A549 (cell line): ENCODE data around the gene RARB. TPM values are rescaled to one million over a fixed set of nuclear protein-coding genes. Genes with fewer than 3 reads are reported as not detected.

ENCODE experiments used
- ATAC-seq, 2 experiments: fragments of 200-7000 bp in 1 of 2; fragments of >200 bp in 1 of 2; cut with Nextera tagmentation in 1 of 2; cut with Tn5 transposase in 1 of 2; 3 replicates each; pipeline versions ENCODE4 v1.8.0 to v1.9.1; 2018 to 2020; ENCODE audit warnings: mild to moderate bottlenecking in 1 of 2, moderate library complexity in 1 of 2
- CTCF ChIA-PET: fragments of 300-600 bp; sonication (Branson Sonifier 250); formaldehyde crosslinking; extraction: SDS; loops from one replicate; lab custom pipeline; 2021; ENCODE audit warnings: antibody characterized with exemption, inconsistent platforms; lab: Yijun Ruan, JAX
- POLR2A ChIA-PET: fragments of 350-600 bp; formaldehyde crosslinking; extraction: SDS; loops from one replicate; lab custom pipeline; 2021; ENCODE audit warnings: antibody characterized with exemption, inconsistent platforms; lab: Yijun Ruan, JAX
- DNase-seq, 2 experiments: peaks; one replicate each; pipeline versions ENCODE4 v3.0.0 to v3.0.0-alpha.2; 2011 to 2016; ENCODE audit warnings: low read depth in 1 of 2, low spot score in 1 of 2
- FAIRE-seq: peaks from 2 replicates; lab custom pipeline; 2011; peaks lifted over from hg19 to GRCh38; lab: Jason Lieb, UNC
- H3K27ac ChIP-seq, 2 experiments: fragments of >200 bp; sonication (Bioruptor Twin); formaldehyde crosslinking; 3 replicates each; pipeline ENCODE4 v1.5.1; 2016 to 2017
- H3K4me1 ChIP-seq: fragments of >200 bp; sonication (Bioruptor Twin); formaldehyde crosslinking; 3 replicates; pipeline ENCODE4 v1.6.1; 2016
- H3K4me2 ChIP-seq: fragments of >200 bp; sonication (Bioruptor Twin); formaldehyde crosslinking; 3 replicates; pipeline ENCODE4 v1.6.1; 2016
- H3K4me3 ChIP-seq: fragments of >200 bp; sonication (Bioruptor Twin); formaldehyde crosslinking; 3 replicates; pipeline ENCODE4 v1.5.1; 2016
- H3K9me3 ChIP-seq: fragments of >200 bp; sonication (Bioruptor Twin); formaldehyde crosslinking; 3 replicates; pipeline ENCODE4 v1.6.1; 2016
- CBX8 ChIP-seq: fragments of 200-600 bp; sonication (generic); IDR thresholded peaks from 2 replicates; pipeline ENCODE4 v1.6.1; 2016
- EHMT2 ChIP-seq: fragments of 200-600 bp; sonication (generic); IDR thresholded peaks from 2 replicates; pipeline ENCODE4 v1.6.1; 2016; ENCODE audit warnings: antibody characterized with exemption, low read depth, mild to moderate bottlenecking, moderate library complexity
- ESRRA ChIP-seq: fragments of 150-350 bp; IDR thresholded peaks from 2 replicates; pipeline ENCODE4 v1.6.1; 2014; ENCODE audit warnings: mild to moderate bottlenecking, low read length, borderline replicate concordance
- FOSB ChIP-seq: fragments of 250-450 bp; sonication (Bioruptor Pico); IDR thresholded peaks from 2 replicates; pipeline ENCODE4 v1.5.0; 2020; ENCODE audit warnings: mild to moderate bottlenecking, moderate library complexity
- GATA3 ChIP-seq: IDR thresholded peaks from 2 replicates; pipeline ENCODE4 v1.6.1; 2012; ENCODE audit warnings: borderline replicate concordance
- HOXA7 ChIP-seq: fragments of 250-450 bp; sonication (Bioruptor Pico); IDR thresholded peaks from 2 replicates; pipeline ENCODE4 v1.5.0; 2020; ENCODE audit warnings: mild to moderate bottlenecking, moderate library complexity
- HOXB13 ChIP-seq: fragments of 250-450 bp; sonication (Bioruptor Pico); IDR thresholded peaks from 2 replicates; pipeline ENCODE4 v1.5.0; 2020; ENCODE audit warnings: low read depth, mild to moderate bottlenecking, moderate library complexity
- KDM5A ChIP-seq: fragments of 200-600 bp; sonication (generic); IDR thresholded peaks from 2 replicates; pipeline ENCODE4 v1.6.1; 2016; ENCODE audit warnings: antibody characterized with exemption, mild to moderate bottlenecking
- MAFK ChIP-seq: fragments of 450-650 bp; IDR thresholded peaks from 2 replicates; pipeline ENCODE4 v1.6.1; 2014; ENCODE audit not compliant: partially characterized antibody
- NR3C1 ChIP-seq: fragments of >200 bp; sonication (Bioruptor Twin); formaldehyde crosslinking; IDR thresholded peaks from 3 replicates; pipeline ENCODE4 v1.6.1; 2017
- POLR2A ChIP-seq: IDR thresholded peaks from 2 replicates; pipeline ENCODE4 v1.6.1; 2012; ENCODE audit warnings: mild to moderate bottlenecking, low read length
- RFX5 ChIP-seq: fragments of 450-650 bp; IDR thresholded peaks from 2 replicates; pipeline ENCODE4 v1.7.1; 2014; ENCODE audit warnings: antibody characterized with exemption, mild to moderate bottlenecking, moderate library complexity
- TFCP2L1 ChIP-seq: fragments of 250-450 bp; sonication (Bioruptor Pico); IDR thresholded peaks from 2 replicates; pipeline ENCODE4 v1.5.0; 2021; ENCODE audit warnings: mild to moderate bottlenecking
- ZC3H11A ChIP-seq: fragments of 450-650 bp; IDR thresholded peaks from 2 replicates; pipeline ENCODE4 v1.6.1; 2014; ENCODE audit warnings: antibody characterized with exemption, mild to moderate bottlenecking
- whole genome bisulfite sequencing: methylation state at CpG from one replicate; pipeline ENCODE4 v1.1.6; 2017; ENCODE audit errors: missing lambda C conversion rate; 5-methylcytosine and 5-hydroxymethylcytosine counted together
- polyA plus RNA-seq, 4 experiments: library from polyadenylated mRNA; depleted of rRNA in 3 of 4; stranded (reverse); fragments of >200 nt; fragmentation: RNase III in 1 of 4; extraction: RNeasy Plus Mini Kit Qiagen cat#74134 plus additional on column Dnase treatment in 1 of 4; gene quantifications; 2 replicates in 3 of 4; 3 replicates in 1 of 4; pipeline ENCODE4 v1.2.3, GENCODE V29; 2011 to 2017
- TF ChIP-seq, protein P1 (sequence below): fragments of >200 bp; sonication (Bioruptor Twin); formaldehyde crosslinking; IDR thresholded peaks from 3 replicates; pipeline ENCODE4 v1.5.1; 2016
- TF ChIP-seq, protein P2 (sequence below): fragments of 250-450 bp; sonication (Bioruptor Pico); IDR thresholded peaks from 2 replicates; pipeline ENCODE4 v1.5.0; 2021; ENCODE audit warnings: mild to moderate bottlenecking, moderate library complexity, borderline replicate concordance
- TF ChIP-seq, protein P3 (sequence below): fragments of 200-600 bp; sonication (generic); IDR thresholded peaks from 2 replicates; pipeline ENCODE4 v1.6.1; 2016; ENCODE audit warnings: antibody characterized with exemption, mild to moderate bottlenecking, moderate library complexity
- TF ChIP-seq, protein P4 (sequence below): fragments of 450-650 bp; IDR thresholded peaks from 2 replicates; pipeline ENCODE4 v1.6.1; 2014; ENCODE audit warnings: antibody characterized with exemption
- TF ChIP-seq, protein P5 (sequence below): IDR thresholded peaks from 2 replicates; pipeline ENCODE4 v1.6.1; 2012; ENCODE audit warnings: low read depth, borderline replicate concordance
- TF ChIP-seq, protein P6 (sequence below): fragments of >200 bp; sonication (Bioruptor Twin); formaldehyde crosslinking; IDR thresholded peaks from 3 replicates; pipeline ENCODE4 v1.6.1; 2016
- TF ChIP-seq, protein P7 (sequence below): IDR thresholded peaks from 2 replicates; pipeline ENCODE4 v1.6.1; 2012

RARB gene
- polyA plus RNA-seq, 2 of the 4 experiments (the other 2 are of a cell fraction) = 24.5 to 30.8 TPM

DNA sequence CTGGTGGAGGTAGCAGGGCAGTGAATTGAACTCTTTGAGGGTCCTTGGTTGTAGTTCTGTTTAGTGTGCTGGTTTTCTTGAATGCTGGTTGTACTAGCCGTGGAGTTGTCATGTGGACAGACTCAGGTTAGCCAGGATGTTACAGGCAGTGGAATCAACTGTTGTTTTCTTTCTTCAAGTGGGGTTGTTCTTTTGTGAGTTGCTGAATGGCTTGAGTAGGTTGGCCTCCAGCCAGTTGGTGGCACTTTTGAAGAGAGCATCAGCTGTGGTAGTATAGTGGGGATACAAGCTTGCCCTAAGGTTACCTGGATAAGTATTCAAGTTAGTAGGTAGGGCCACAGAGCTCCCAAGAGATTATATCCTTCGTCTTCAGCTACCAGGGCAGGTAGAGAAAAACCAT, 31.8 kb upstream of the RARB start:
- 36% methylated on average over 2 of the region's 2 CpGs for WGBS

DNA sequence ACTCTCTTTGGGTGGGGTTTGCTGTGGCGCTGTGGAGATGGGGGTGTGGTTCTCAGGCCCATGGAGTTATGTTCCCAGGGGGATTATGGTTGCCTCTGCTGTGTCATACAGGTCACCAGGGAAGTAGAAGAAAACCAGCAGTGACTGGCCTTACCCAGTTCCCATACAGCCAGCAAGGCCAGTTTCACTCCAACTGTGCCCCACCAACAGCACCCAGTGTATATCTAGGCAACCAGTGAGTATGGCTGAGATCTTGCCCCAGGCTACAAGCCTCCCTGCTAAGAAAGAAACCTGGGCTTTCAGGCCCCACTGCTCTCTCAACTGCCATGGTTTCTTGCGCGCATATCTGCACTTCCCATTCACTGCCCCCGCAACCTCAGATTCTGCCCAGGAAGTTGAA, 31.4 kb upstream of the RARB start:
- no peak for ATAC-seq
- ChIA-PET POLR2A (interaction anchor here (0.6 kb wide), 1 partner anchor 31 kb away, joined by 3 read pairs; the partner anchor contains the start of gene RARB), CTCF (no interaction called here)
- Histone ChIP-seq H3K4me2 (no peak overlapping the region), H3K9me3 (peaks cover 6% of the 10 kb centered on the region; the same call in 2 of the 3 replicates), H3K27ac (no peak overlapping the region), H3K4me3 (no peak overlapping the region), H3K4me1 (no peaks in the 10 kb centered on the region)
- WGBS = 86% methylated on average over 4 of the region's 4 CpGs
- DNase-seq = no peak
- FAIRE-seq = no peak
- TF ChIP-seq, protein P1, sequence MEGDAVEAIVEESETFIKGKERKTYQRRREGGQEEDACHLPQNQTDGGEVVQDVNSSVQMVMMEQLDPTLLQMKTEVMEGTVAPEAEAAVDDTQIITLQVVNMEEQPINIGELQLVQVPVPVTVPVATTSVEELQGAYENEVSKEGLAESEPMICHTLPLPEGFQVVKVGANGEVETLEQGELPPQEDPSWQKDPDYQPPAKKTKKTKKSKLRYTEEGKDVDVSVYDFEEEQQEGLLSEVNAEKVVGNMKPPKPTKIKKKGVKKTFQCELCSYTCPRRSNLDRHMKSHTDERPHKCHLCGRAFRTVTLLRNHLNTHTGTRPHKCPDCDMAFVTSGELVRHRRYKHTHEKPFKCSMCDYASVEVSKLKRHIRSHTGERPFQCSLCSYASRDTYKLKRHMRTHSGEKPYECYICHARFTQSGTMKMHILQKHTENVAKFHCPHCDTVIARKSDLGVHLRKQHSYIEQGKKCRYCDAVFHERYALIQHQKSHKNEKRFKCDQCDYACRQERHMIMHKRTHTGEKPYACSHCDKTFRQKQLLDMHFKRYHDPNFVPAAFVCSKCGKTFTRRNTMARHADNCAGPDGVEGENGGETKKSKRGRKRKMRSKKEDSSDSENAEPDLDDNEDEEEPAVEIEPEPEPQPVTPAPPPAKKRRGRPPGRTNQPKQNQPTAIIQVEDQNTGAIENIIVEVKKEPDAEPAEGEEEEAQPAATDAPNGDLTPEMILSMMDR = no peak
- no peak for TF ChIP-seq ESRRA
- TF ChIP-seq, protein P2, sequence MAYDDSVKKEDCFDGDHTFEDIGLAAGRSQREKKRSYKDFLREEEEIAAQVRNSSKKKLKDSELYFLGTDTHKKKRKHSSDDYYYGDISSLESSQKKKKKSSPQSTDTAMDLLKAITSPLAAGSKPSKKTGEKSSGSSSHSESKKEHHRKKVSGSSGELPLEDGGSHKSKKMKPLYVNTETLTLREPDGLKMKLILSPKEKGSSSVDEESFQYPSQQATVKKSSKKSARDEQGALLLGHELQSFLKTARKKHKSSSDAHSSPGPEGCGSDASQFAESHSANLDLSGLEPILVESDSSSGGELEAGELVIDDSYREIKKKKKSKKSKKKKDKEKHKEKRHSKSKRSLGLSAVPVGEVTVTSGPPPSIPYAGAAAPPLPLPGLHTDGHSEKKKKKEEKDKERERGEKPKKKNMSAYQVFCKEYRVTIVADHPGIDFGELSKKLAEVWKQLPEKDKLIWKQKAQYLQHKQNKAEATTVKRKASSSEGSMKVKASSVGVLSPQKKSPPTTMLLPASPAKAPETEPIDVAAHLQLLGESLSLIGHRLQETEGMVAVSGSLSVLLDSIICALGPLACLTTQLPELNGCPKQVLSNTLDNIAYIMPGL (CRISPR knock-in tag) = no peak
- no peak for TF ChIP-seq ZC3H11A
- no peak for TF ChIP-seq CBX8
- TF ChIP-seq HOXA7 (CRISPR knock-in tag) = no peak
- no peak for TF ChIP-seq EHMT2
- TF ChIP-seq FOSB (CRISPR knock-in tag) = no peak
- TF ChIP-seq, protein P3, sequence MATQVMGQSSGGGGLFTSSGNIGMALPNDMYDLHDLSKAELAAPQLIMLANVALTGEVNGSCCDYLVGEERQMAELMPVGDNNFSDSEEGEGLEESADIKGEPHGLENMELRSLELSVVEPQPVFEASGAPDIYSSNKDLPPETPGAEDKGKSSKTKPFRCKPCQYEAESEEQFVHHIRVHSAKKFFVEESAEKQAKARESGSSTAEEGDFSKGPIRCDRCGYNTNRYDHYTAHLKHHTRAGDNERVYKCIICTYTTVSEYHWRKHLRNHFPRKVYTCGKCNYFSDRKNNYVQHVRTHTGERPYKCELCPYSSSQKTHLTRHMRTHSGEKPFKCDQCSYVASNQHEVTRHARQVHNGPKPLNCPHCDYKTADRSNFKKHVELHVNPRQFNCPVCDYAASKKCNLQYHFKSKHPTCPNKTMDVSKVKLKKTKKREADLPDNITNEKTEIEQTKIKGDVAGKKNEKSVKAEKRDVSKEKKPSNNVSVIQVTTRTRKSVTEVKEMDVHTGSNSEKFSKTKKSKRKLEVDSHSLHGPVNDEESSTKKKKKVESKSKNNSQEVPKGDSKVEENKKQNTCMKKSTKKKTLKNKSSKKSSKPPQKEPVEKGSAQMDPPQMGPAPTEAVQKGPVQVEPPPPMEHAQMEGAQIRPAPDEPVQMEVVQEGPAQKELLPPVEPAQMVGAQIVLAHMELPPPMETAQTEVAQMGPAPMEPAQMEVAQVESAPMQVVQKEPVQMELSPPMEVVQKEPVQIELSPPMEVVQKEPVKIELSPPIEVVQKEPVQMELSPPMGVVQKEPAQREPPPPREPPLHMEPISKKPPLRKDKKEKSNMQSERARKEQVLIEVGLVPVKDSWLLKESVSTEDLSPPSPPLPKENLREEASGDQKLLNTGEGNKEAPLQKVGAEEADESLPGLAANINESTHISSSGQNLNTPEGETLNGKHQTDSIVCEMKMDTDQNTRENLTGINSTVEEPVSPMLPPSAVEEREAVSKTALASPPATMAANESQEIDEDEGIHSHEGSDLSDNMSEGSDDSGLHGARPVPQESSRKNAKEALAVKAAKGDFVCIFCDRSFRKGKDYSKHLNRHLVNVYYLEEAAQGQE = no peak
- TF ChIP-seq, protein P4, sequence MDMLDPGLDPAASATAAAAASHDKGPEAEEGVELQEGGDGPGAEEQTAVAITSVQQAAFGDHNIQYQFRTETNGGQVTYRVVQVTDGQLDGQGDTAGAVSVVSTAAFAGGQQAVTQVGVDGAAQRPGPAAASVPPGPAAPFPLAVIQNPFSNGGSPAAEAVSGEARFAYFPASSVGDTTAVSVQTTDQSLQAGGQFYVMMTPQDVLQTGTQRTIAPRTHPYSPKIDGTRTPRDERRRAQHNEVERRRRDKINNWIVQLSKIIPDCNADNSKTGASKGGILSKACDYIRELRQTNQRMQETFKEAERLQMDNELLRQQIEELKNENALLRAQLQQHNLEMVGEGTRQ = no peak
- TF ChIP-seq GATA3 = no peak
- TF ChIP-seq RFX5 = no peak
- TF ChIP-seq MAFK = no peak

More for the DNA sequence above, 31.8 kb upstream of the RARB start:
- H3K27ac ChIP-seq = no peak overlapping the region
- H3K9me3 ChIP-seq = peaks cover 6% of the 10 kb centered on the region; the same call in 2 of the 3 replicates
- H3K4me2 ChIP-seq = no peak overlapping the region
- CTCF ChIA-PET = no interaction called here
- no peaks in the 10 kb centered on the region for H3K4me1 ChIP-seq
- ATAC-seq (no peak), DNase-seq (no peak), FAIRE-seq (no peak)
- POLR2A ChIA-PET = interaction anchor here (0.6 kb wide), 1 partner anchor 32 kb away, joined by 3 read pairs; the partner anchor contains the start of gene RARB
- no peak overlapping the region for H3K4me3 ChIP-seq
- no peak for TF ChIP-seq TFCP2L1 (CRISPR knock-in tag)

DNA sequence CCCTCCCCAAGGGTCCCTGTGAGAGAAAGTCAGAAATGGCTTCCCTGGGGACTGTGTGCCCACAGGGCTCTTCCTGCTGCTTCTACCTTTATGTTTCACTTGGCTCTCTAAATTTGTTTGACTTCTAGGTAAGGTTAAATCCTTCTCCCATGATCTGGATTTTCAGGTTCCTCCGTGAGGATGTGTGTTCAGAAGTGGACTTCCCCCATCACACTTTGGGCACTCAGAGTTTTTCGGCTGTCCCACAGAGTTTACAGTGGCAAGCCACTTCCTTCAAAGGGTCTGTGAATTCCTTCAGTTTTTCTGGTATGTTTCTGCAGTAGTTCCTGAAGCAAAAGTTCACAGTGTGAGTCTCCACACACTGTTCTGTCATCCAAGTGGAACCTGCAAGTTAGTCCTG, 30.9 kb upstream of the RARB start:
- FAIRE-seq = no peak
- 82% methylated on average over 2 of the region's 2 CpGs for WGBS
- no peak for DNase-seq
- peaks cover 2% of the 10 kb centered on the region; the same call in 2 of the 3 replicates for H3K9me3 ChIP-seq
- H3K4me3 ChIP-seq = no peak overlapping the region
- no peaks in the 10 kb centered on the region for H3K4me1 ChIP-seq
- POLR2A ChIA-PET = no interaction called here
- H3K4me2 ChIP-seq = no peak overlapping the region
- no peak for ATAC-seq
- no peak overlapping the region for H3K27ac ChIP-seq
- CTCF ChIA-PET = interaction anchor here (1.7 kb wide), 1 partner anchor 125 kb away, joined by 3 read pairs; no protein-coding TSS in a partner anchor
- TF ChIP-seq KDM5A (no peak), TFCP2L1 (CRISPR knock-in tag) (no peak), CBX8 (no peak), POLR2A (no peak), NR3C1 (no peak), HOXB13 (CRISPR knock-in tag) (no peak)
- TF ChIP-seq, protein P5, sequence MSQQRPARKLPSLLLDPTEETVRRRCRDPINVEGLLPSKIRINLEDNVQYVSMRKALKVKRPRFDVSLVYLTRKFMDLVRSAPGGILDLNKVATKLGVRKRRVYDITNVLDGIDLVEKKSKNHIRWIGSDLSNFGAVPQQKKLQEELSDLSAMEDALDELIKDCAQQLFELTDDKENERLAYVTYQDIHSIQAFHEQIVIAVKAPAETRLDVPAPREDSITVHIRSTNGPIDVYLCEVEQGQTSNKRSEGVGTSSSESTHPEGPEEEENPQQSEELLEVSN = no peak
- TF ChIP-seq, protein P6, sequence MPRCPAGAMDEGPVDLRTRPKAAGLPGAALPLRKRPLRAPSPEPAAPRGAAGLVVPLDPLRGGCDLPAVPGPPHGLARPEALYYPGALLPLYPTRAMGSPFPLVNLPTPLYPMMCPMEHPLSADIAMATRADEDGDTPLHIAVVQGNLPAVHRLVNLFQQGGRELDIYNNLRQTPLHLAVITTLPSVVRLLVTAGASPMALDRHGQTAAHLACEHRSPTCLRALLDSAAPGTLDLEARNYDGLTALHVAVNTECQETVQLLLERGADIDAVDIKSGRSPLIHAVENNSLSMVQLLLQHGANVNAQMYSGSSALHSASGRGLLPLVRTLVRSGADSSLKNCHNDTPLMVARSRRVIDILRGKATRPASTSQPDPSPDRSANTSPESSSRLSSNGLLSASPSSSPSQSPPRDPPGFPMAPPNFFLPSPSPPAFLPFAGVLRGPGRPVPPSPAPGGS = no peak
- TF ChIP-seq, protein P4 = no peak
- TF ChIP-seq, protein P7, sequence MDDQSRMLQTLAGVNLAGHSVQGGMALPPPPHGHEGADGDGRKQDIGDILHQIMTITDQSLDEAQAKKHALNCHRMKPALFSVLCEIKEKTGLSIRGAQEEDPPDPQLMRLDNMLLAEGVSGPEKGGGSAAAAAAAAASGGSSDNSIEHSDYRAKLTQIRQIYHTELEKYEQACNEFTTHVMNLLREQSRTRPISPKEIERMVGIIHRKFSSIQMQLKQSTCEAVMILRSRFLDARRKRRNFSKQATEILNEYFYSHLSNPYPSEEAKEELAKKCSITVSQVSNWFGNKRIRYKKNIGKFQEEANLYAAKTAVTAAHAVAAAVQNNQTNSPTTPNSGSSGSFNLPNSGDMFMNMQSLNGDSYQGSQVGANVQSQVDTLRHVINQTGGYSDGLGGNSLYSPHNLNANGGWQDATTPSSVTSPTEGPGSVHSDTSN = no peak
